GM12872 (cell line): Measurements from ENCODE around the gene ADPRH.

Source experiments
- CTCF ChIP-seq: IDR thresholded peaks from 3 replicates; pipeline ENCODE4 v1.5.1; 2011; ENCODE audit warnings: low read depth, mild to moderate bottlenecking, low read length, moderate library complexity; ENCODE audit not compliant: insufficient read depth

ADPRH gene

GRCh38 chr3:119562307-119562961, 16.9 kb upstream of the ADPRH start:
- TF ChIP-seq CTCF: no peak

- no peak for TF ChIP-seq CTCF
These were observed 10.1 kb upstream of the ADPRH start for GRCh38 chr3:119569156-119569555.

- TF ChIP-seq CTCF: no peak
These were observed 9.1 kb upstream of the ADPRH start for GRCh38 chr3:119570229-119570628.

- TF ChIP-seq CTCF: no peak
These were observed 8.1 kb upstream of the ADPRH start for GRCh38 chr3:119571230-119571629.

- TF ChIP-seq CTCF: no peak
These were observed 7.6 kb upstream of the ADPRH start for GRCh38 chr3:119571688-119572087.

- no peak for TF ChIP-seq CTCF
These were observed 3.8 kb upstream of the ADPRH start for GRCh38 chr3:119575507-119575906.

GRCh38 chr3:119580067-119580760, 922 bp downstream of the ADPRH start:
- no peak for TF ChIP-seq CTCF
